NCI-H524 (cell line): ENCODE measurements around the gene BST2.
"Not testable (repeated sequence)": the region's sequence is repeated elsewhere in the genome, so short reads cannot be mapped to it uniquely, and the experiment has no call there.

Experiments used
- DNase-seq, 2 experiments: peaks; one replicate each; lab custom pipeline; 2025; lab: John Stamatoyannopoulos, UW

The BST2 gene

GRCh38 chr19:17389957-17390664 lies 15.3 kb downstream of the BST2 start:
- peak in 1 of 2 experiments; percentile 46 for DNase-seq

GRCh38 chr19:17389288-17389687 lies 16.1 kb downstream of the BST2 start:
- DNase-seq, result no peak

GRCh38 chr19:17385878-17386611 lies 19.4 kb downstream of the BST2 start:
- peak; percentile 42 to 64 for DNase-seq

- no peak for DNase-seq
These were observed 24.8 kb downstream of the BST2 start for GRCh38 chr19:17380426-17381138.

- DNase-seq, result no peak
These were observed 26.2 kb downstream of the BST2 start for GRCh38 chr19:17379221-17379631.

- DNase-seq, result no peak
These were observed 27.2 kb downstream of the BST2 start for GRCh38 chr19:17378271-17378670.

GRCh38 chr19:17376935-17377600 lies 28.4 kb downstream of the BST2 start, which contains the start of gene PLVAP:
Gene PLVAP (minus strand): TSS chr19:17377342. CDS start chr19:17377288, 54 bp downstream.
- no peak for DNase-seq

GRCh38 chr19:17370026-17370587 lies 35.3 kb downstream of the BST2 start:
- no peak for DNase-seq

- no peak for DNase-seq
These were observed 40.1 kb downstream of the BST2 start for GRCh38 chr19:17365361-17365760.

- not testable (repeated sequence) for DNase-seq
These were observed 41.4 kb downstream of the BST2 start for GRCh38 chr19:17363852-17364605.

- DNase-seq, result no peak
These were observed 45.3 kb downstream of the BST2 start for GRCh38 chr19:17359905-17360800.

- DNase-seq, result no peak
These were observed 47.0 kb downstream of the BST2 start for GRCh38 chr19:17358395-17358794.

- DNase-seq, result no peak
These were observed 47.7 kb downstream of the BST2 start for GRCh38 chr19:17357724-17358123.

- DNase-seq, result no peak
These were observed 48.3 kb downstream of the BST2 start for GRCh38 chr19:17357078-17357666.

- DNase-seq, result no peak
These were observed 52.0 kb downstream of the BST2 start for GRCh38 chr19:17353386-17353785.
